Right lung (tissue), 5 donors: ENCODE measurements around the gene SYT15B. TPM values are rescaled to one million over a fixed set of nuclear protein-coding genes. Genes with fewer than 3 reads are reported as not detected.
"Not testable (repeated sequence)": the region's sequence is repeated elsewhere in the genome, so short reads cannot be mapped to it uniquely, and the experiment has no call there.

Experiments
- DNase-seq, 2 donors: peaks; one replicate each; pipeline ENCODE4 v3.0.0-alpha.2; 2013
- polyA plus RNA-seq, 5 donors: library from polyadenylated mRNA; unstranded; fragments of 120-200 nt; gene quantifications; one replicate each; pipeline versions ENCODE4 v1.2.1 to v1.2.3, GENCODE V29; 2013; ENCODE audit warnings: inconsistent platforms in 1 of 5, low replicate concordance in 1 of 5; ENCODE audit not compliant: insufficient read length in 5 of 5, insufficient read depth in 1 of 5

SYT15B gene
- polyA plus RNA-seq, 5 donors: 2.2 to 16.2 (median 7.1) TPM

DNA sequence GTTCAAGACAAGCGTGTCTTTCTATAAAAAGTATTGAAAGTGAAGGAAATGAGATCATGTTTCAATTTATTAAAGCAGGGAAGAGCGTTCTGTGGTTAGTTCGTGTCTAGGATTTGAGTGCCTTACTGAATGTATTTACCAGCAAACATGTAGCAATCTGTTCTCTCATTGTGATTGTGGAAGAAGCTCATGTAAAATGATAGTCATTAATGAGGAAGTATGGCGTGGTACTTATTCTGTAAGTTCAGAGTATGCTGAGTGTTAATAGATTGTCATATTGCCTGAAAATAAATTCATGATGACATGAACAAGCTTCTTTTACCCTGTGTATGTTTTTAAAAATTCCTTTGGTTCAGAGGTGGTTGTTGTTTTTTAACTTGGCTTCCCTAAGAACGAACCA, 32.5 kb downstream of the SYT15B start:
- DNase-seq: not testable (repeated sequence)

DNA sequence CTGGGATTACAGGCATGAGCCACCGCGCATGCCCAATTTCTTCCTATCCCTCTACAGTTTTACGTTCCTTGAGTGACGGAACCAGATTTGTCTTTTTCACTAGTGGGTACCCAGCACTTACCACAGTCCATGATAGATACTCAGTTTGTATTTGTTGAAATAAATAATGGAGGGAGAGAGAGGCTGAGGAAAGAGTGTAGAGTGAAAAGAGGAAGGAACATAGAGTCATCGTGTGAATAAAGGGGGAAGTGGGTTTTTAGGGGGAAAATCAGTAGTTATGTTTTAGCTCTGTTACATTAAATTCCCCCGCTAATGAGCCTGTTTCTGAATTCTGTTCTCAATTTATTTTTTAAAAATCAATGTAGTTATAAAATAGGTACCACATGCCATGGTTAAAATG, 37.7 kb downstream of the SYT15B start:
- DNase-seq: not testable (repeated sequence)

DNA sequence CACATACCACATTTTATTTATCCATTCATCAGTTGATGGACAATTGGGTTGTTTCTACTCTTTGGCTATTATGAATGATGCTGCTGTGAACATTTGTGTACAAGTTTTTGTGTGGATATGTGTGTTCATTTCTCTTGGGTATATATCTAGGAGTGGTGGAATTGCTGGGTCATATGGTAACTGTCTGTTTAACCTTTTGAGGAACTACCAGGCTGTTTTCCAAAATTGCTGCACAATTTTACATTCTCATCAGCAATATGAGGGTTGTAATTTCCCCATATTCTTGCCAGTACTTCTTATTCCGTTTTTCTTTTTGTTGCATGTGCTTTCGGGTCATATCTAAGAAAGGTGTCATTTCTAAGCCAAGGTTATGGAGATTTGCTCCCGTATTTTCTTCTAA, 38.3 kb downstream of the SYT15B start:
- not testable (repeated sequence) for DNase-seq

- not testable (repeated sequence) for DNase-seq
These were observed 39.3 kb downstream of the SYT15B start for GRCh38 chr10:47724119-47724518.

GRCh38 chr10:47723362-47723761, 40.0 kb downstream of the SYT15B start:
- not testable (repeated sequence) for DNase-seq

GRCh38 chr10:47717011-47717769, 46.2 kb downstream of the SYT15B start:
- not testable (repeated sequence) for DNase-seq

Other genes with a start within 250 kb of the SYT15B start
- gene AGAP9, start 240.0 kb downstream of the SYT15B start, polyA plus RNA-seq: 10 to 100 TPM in 4 of 5 donors, 1 to 10 TPM in 1; 7.1 to 32.6 (median 18.4) TPM
- under 1 TPM in 3 of 5 donors, not detected in 2; 0.19 to 0.55 (median 0.48) TPM for gene NPY4R2, start 155.1 kb upstream of the SYT15B start, polyA plus RNA-seq
- not detected for gene FAM25C, start 236.2 kb upstream of the SYT15B start, polyA plus RNA-seq